Measurements from ENCODE around the gene CDS2.

CDS2 gene

GRCh38 chr20:5126512-5127203 is at the start of gene CDS2:
Gene CDS2 (plus strand): TSS chr20:5127008. CDS start chr20:5127093, 85 bp downstream.
- TF ChIP-seq CTCF (IDR thresholded peaks at IDR 0.05; ENCODE audit: low read depth, low read length), result peak; percentile 56
- DNase-seq, result peak; percentile 99
- H3K4me3 ChIP-seq (ENCODE audit: low read depth, low read length), result peak within 1 kb of the TSS; percentile 92
- no peaks in the 10 kb centered on the region for H3K27me3 ChIP-seq (ENCODE audit: insufficient read depth, low read depth, severe bottlenecking)
- H3K9me3 ChIP-seq (ENCODE audit: severe bottlenecking), result no peaks in the 10 kb centered on the region
- peak within 1 kb of the TSS; percentile 86 for H3K27ac ChIP-seq
- H3K36me3 ChIP-seq, result peaks cover 15% of the 10 kb centered on the region

GRCh38 chr20:5077761-5078387 is 48.9 kb upstream of the CDS2 start:
- no peak for DNase-seq
- no peaks in the 10 kb centered on the region for H3K36me3 ChIP-seq
- H3K9me3 ChIP-seq (ENCODE audit: severe bottlenecking), result no peaks in the 10 kb centered on the region
- H3K27me3 ChIP-seq (ENCODE audit: insufficient read depth, low read depth, severe bottlenecking), result no peaks in the 10 kb centered on the region
- H3K4me3 ChIP-seq (ENCODE audit: low read depth, low read length), result no peak overlapping the region
- no peak overlapping the region for H3K27ac ChIP-seq
- TF ChIP-seq CTCF (IDR thresholded peaks at IDR 0.05; ENCODE audit: low read depth, low read length), result no peak

- no peaks in the 10 kb centered on the region for H3K27me3 ChIP-seq (ENCODE audit: insufficient read depth, low read depth, severe bottlenecking)
- TF ChIP-seq CTCF (IDR thresholded peaks at IDR 0.05; ENCODE audit: low read depth, low read length), result no peak
- no peaks in the 10 kb centered on the region for H3K36me3 ChIP-seq
- H3K27ac ChIP-seq, result no peak overlapping the region
- H3K9me3 ChIP-seq (ENCODE audit: severe bottlenecking), result no peaks in the 10 kb centered on the region
- no peak overlapping the region for H3K4me3 ChIP-seq (ENCODE audit: low read depth, low read length)
- no peak for DNase-seq
These were observed 48.3 kb upstream of the CDS2 start for GRCh38 chr20:5078399-5078958.

DNA sequence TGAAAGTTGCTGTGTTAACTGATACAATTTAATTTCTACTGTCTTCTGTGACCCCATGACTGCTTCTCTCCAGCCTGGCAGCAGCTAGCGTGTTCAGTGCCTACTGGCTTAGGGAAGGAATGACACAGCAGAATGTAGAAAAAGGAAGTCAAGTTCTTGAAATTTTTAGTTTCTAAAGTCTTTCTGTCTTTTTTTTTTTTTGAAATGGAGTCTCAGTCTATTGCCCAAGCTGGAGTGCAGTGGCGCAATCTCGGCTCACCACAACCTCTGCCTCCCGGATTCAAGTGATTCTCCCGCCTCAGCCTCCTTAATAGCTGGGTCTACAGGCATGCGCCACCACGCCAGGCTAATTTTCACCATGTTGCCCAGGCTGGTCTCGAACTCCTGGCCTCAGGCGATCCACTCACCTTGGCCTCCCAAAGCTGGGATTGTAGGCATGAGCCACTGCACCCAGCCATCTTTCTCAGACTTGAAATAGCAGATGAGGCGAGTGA is 46.4 kb upstream of the CDS2 start:
- DNase-seq, result no peak
- H3K27ac ChIP-seq, result no peak overlapping the region
- no peak for TF ChIP-seq CTCF (IDR thresholded peaks at IDR 0.05; ENCODE audit: low read depth, low read length)
- H3K4me3 ChIP-seq (ENCODE audit: low read depth, low read length), result no peak overlapping the region
- no peaks in the 10 kb centered on the region for H3K36me3 ChIP-seq
- H3K27me3 ChIP-seq (ENCODE audit: insufficient read depth, low read depth, severe bottlenecking), result no peaks in the 10 kb centered on the region
- no peaks in the 10 kb centered on the region for H3K9me3 ChIP-seq (ENCODE audit: severe bottlenecking)

DNA sequence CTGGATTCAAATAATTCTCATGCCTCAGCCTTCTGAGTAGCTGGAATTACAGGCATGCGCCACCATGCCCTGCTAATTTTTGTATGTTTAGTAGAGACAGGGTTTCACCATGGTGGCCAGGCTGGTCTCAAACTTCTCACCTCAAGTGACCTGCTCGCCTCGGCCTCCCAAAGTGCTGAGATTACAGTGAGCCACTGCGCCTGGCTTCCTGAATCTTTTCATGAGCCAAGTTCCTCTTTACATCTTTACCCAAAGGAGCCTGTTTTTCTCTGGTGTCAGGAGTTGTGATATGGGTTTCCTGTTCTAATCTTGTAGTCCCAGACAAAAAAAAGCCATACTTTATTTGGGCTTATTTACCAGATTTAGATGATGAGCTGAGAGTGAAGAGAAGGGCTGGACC is 41.4 kb upstream of the CDS2 start:
- DNase-seq, result no peak
- H3K27ac ChIP-seq, result no peak overlapping the region
- no peaks in the 10 kb centered on the region for H3K36me3 ChIP-seq
- no peaks in the 10 kb centered on the region for H3K9me3 ChIP-seq (ENCODE audit: severe bottlenecking)
- no peak for TF ChIP-seq CTCF (IDR thresholded peaks at IDR 0.05; ENCODE audit: low read depth, low read length)
- no peaks in the 10 kb centered on the region for H3K27me3 ChIP-seq (ENCODE audit: insufficient read depth, low read depth, severe bottlenecking)
- H3K4me3 ChIP-seq (ENCODE audit: low read depth, low read length), result no peak overlapping the region

Measured in WERI-Rb-1 (cell line).